Measurements from ENCODE around the gene USP28.
A peak's percentile ranks its signal among the peaks of the same experiment; 100 is the strongest.

The USP28 gene

DNA sequence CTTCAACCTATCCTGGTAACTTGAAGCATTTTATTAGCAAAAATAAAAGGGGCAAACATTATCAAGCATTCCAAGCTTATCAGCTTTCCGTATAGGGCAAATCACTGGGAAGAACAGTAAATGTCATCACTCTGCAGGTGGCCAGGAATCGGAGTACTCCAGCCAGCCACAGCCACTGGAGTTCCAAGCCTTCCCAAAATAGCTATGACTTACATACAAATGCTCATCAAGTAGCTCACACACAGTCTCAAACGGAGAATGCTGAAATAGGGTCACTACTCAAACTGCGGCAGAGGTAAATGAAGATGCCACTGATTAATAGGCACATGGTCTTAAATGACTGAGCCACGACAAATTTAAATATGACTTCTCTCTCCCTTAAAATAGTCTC, 2.1 kb downstream of the USP28 start:
- Mint-ChIP-seq H3K27ac (ENCODE audit: low read depth) (peak overlapping the region; percentile 29), H3K27me3 (no peaks in the 10 kb centered on the region), H3K36me3 (ENCODE audit: insufficient read depth) (peaks cover 21% of the 10 kb centered on the region), H3K4me3 (peak overlapping the region; percentile 99), H3K9me3 (no peaks in the 10 kb centered on the region), H3K4me1 (peaks cover 60% of the 10 kb centered on the region)
- no peak for ATAC-seq (replicated peaks; ENCODE audit: extremely low read depth, poor library complexity, severe bottlenecking)
- no peak for DNase-seq (ENCODE audit: low spot score in 2 of 2)

DNA sequence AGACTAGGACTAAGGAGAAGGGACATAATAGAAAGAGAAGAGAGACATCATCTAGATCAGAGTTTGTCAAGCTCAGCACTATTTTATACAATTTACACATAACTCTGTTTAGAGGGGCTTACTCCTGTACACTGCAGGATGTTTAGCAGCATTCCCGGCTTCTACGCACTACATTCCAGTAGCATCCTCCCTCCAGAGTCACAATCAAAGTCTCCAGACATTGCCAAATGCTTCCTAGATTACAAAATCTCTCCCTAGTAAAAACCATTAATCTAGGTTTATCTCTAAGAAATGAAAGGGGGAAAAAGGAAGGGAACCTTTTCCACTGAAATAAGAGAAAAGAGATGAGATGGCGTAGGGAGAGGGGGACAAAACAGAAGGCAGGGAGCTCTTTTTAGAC, 4.0 kb downstream of the USP28 start:
- ATAC-seq (replicated peaks; ENCODE audit: extremely low read depth, poor library complexity, severe bottlenecking), result no peak
- Mint-ChIP-seq H3K27me3 (no peaks in the 10 kb centered on the region), H3K9me3 (no peaks in the 10 kb centered on the region), H3K4me1 (peaks cover 67% of the 10 kb centered on the region), H3K36me3 (ENCODE audit: insufficient read depth) (peaks cover 19% of the 10 kb centered on the region), H3K4me3 (peak overlapping the region; percentile 99), H3K27ac (ENCODE audit: low read depth) (peak overlapping the region; percentile 21)
- DNase-seq (ENCODE audit: low spot score in 2 of 2), result no peak

DNA sequence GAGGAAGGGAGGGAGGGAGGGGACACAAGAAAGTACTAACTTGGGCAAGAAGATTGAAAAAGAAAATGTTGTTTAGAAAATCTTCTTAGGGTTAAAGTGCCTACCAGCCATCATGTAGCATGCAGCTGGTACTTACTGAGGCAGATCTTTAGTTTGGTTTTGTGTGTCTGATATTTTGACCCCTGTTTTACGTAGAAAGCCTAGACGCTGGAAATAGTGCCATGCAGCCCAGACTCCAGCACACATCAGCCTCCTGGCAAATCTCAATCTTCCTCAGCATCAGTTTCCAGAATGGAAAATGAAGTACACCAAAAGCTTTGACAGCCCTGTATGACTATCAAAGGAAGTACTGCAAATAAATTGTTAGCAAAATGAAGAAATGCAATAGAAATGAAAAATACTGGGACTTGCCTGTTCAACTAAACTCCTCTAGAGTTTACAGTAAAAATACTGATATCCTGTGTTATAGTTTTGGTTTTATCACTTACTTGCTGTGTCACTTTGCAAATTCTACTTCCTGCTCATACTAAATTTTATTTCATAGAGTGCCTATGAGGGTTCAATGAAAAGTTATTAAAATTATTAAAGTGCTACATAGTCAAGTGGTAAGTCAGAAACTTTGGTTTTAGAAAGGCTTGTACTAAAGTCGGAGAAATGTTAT, 7.4 kb downstream of the USP28 start:
- Mint-ChIP-seq H3K4me3 (peak overlapping the region; percentile 47), H3K27me3 (no peaks in the 10 kb centered on the region), H3K27ac (ENCODE audit: low read depth) (peak overlapping the region; percentile 75), H3K4me1 (peaks cover 77% of the 10 kb centered on the region), H3K36me3 (ENCODE audit: insufficient read depth) (peaks cover 6% of the 10 kb centered on the region), H3K9me3 (no peaks in the 10 kb centered on the region)
- DNase-seq (ENCODE audit: low spot score in 2 of 2) (no peak), ATAC-seq (replicated peaks; ENCODE audit: extremely low read depth, poor library complexity, severe bottlenecking) (peak; percentile 85)

DNA sequence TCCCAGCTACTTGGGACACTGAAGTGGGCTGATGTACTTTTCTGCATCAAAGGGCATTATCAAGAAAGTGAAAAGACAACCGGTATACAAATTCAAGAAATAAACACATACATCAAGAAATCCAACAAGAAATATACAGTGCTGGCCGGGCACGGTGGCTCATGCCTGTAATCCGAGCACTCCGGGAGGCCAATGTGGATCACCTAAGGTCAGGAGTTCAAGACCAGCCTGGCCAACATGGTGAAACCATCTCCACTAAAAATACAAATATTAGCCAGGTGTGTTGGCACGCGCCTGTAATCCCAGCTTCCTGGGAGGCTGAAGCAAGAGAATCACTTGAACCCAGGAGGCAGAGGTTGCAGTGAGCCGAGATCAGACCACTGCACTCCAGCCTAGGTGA, 9.5 kb downstream of the USP28 start:
- DNase-seq (ENCODE audit: low spot score in 2 of 2) (no peak), ATAC-seq (replicated peaks; ENCODE audit: extremely low read depth, poor library complexity, severe bottlenecking) (no peak)
- H3K4me1 Mint-ChIP-seq, result peaks cover 71% of the 10 kb centered on the region
- H3K4me3 Mint-ChIP-seq, result no peak overlapping the region
- H3K27me3 Mint-ChIP-seq, result no peaks in the 10 kb centered on the region
- peaks cover 2% of the 10 kb centered on the region for H3K36me3 Mint-ChIP-seq (ENCODE audit: insufficient read depth)
- H3K9me3 Mint-ChIP-seq, result no peaks in the 10 kb centered on the region
- peak overlapping the region; percentile 80 for H3K27ac Mint-ChIP-seq (ENCODE audit: low read depth)

DNA sequence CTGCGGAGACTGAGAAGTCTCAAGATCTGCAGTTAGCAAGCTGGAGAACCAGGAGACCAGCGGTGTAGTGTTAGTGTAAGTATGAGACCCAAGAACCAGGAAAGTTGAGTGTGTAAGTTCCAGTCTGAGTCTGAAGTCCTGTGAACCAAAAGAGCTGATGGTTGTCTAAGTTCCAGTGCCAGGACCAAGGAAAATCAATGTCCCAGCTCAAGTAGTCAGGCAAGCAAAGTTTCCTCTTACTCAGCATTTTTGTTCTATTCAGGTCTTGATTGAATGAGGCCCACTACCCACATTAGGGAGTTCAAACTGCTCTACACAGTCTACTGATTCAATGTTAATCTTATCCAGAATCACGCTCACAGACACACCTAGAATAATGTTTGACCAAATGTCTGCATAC, 11.0 kb downstream of the USP28 start:
- Mint-ChIP-seq H3K4me3 (no peak overlapping the region), H3K27me3 (no peaks in the 10 kb centered on the region), H3K27ac (ENCODE audit: low read depth) (peak overlapping the region; percentile 67), H3K9me3 (no peaks in the 10 kb centered on the region), H3K4me1 (peaks cover 69% of the 10 kb centered on the region), H3K36me3 (ENCODE audit: insufficient read depth) (peaks cover 2% of the 10 kb centered on the region)
- DNase-seq (ENCODE audit: low spot score in 2 of 2), result no peak
- ATAC-seq (replicated peaks; ENCODE audit: extremely low read depth, poor library complexity, severe bottlenecking), result no peak

DNA sequence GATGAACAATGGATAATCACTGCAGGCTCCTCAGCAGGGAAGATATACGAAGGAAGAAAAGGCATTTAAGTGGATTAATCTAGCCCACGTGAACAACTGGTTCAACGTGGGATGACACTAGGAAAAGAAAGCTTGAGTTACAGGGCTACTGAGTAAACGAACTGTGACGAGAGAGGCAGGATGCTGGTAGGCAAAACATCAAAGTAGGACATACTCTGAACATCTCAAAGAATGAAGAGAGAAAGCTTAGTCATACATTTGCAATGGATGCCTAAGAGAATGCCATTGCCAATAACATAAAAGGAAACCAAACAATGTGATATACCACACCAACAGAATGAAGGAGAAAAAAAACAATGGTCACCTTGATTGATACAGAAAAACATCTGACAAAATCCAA, 12.9 kb downstream of the USP28 start:
- H3K36me3 Mint-ChIP-seq (ENCODE audit: insufficient read depth), result peaks cover 2% of the 10 kb centered on the region
- no peaks in the 10 kb centered on the region for H3K9me3 Mint-ChIP-seq
- H3K27ac Mint-ChIP-seq (ENCODE audit: low read depth), result peak overlapping the region; percentile 74
- H3K27me3 Mint-ChIP-seq, result no peaks in the 10 kb centered on the region
- peak overlapping the region; percentile 42 for H3K4me3 Mint-ChIP-seq
- DNase-seq (ENCODE audit: low spot score in 2 of 2) (no peak), ATAC-seq (replicated peaks; ENCODE audit: extremely low read depth, poor library complexity, severe bottlenecking) (peak; percentile 76)
- peaks cover 69% of the 10 kb centered on the region for H3K4me1 Mint-ChIP-seq

DNA sequence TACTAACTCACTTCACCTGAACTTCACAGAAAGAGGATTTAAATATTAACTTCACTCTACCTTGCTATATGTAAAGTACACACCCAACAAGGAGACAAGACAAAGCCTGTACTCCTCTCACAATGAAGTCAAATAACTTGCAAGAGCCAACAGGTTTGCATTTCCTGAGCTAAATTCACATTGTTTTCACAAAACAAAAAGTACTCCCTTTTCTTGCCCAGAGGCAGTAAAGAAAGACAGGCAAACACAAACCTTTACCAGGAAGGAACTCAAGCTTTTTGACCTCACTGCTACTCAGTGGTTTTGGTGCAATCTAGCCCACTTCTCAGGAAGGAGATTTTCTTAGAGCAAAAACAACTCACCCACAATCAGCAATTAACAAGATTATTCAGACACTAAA, 15.7 kb downstream of the USP28 start:
- H3K27me3 Mint-ChIP-seq, result no peaks in the 10 kb centered on the region
- H3K4me3 Mint-ChIP-seq, result peak overlapping the region; percentile 67
- H3K36me3 Mint-ChIP-seq (ENCODE audit: insufficient read depth), result peaks cover 1% of the 10 kb centered on the region
- no peaks in the 10 kb centered on the region for H3K9me3 Mint-ChIP-seq
- ATAC-seq (replicated peaks; ENCODE audit: extremely low read depth, poor library complexity, severe bottlenecking) (peak; percentile 58), DNase-seq (ENCODE audit: low spot score in 2 of 2) (no peak)
- peak overlapping the region; percentile 88 for H3K27ac Mint-ChIP-seq (ENCODE audit: low read depth)
- H3K4me1 Mint-ChIP-seq, result peaks cover 56% of the 10 kb centered on the region

DNA sequence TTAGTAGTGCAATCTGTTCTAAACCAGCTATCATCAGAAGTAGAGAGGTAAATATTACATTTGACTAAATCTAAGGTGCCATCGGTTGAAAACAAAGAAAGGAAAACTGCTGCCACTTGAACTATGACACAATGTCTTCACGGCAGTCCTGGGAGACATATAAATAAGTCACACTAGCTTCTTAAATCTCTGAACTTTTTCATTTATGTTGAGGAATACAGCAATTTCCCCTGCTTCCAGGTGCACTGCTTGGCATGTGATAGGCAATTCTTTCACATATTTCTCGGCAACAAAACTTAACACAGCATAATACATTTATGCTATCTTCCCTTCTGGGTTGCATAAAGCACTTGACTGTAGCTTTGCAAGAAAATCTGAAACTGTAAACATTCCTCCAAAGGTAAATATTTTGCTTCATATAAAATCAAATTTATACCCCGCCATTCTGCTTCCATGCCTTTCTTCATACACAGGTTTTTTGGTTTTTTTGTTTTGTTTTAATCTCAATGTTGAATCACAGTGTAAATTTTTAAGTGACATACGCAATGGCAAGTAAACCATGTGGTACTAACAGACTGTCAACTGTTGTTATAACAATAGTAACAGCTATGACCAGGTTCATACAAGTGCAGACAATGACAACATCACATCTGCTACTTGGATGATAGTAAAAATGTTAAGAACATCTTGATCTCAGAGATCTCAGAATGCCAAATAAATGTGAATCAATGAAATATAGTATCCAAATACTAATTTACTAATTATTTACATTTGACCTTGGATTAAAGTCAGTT, 18.2 kb downstream of the USP28 start:
- H3K27me3 Mint-ChIP-seq, result no peaks in the 10 kb centered on the region
- DNase-seq (ENCODE audit: low spot score in 2 of 2) (no peak), ATAC-seq (replicated peaks; ENCODE audit: extremely low read depth, poor library complexity, severe bottlenecking) (no peak)
- H3K4me1 Mint-ChIP-seq, result peaks cover 41% of the 10 kb centered on the region
- H3K36me3 Mint-ChIP-seq (ENCODE audit: insufficient read depth), result peaks cover 10% of the 10 kb centered on the region
- H3K27ac Mint-ChIP-seq (ENCODE audit: low read depth), result no peak overlapping the region
- H3K9me3 Mint-ChIP-seq, result no peaks in the 10 kb centered on the region
- no peak overlapping the region for H3K4me3 Mint-ChIP-seq

DNA sequence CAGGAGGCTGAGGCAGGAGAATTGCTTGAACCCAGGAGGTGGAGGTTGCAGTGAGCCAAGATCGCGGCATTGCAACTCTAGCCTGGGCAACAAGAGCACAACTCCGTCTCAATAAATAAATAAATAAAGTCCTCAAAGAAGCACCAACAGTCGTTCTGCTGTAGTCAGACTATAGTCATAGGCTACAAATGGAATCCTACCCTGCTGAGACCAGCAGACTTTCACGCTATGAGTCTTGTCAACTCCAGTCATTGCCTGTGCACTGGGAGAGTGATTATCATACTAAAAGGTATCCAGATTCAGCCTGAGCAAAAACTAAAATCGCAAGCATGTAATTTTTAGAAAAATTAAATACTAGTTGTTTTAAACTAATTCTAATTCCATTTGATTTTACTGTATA, 19.6 kb downstream of the USP28 start:
- ATAC-seq (replicated peaks; ENCODE audit: extremely low read depth, poor library complexity, severe bottlenecking) (no peak), DNase-seq (ENCODE audit: low spot score in 2 of 2) (no peak)
- Mint-ChIP-seq H3K36me3 (ENCODE audit: insufficient read depth) (peaks cover 18% of the 10 kb centered on the region), H3K4me1 (peaks cover 39% of the 10 kb centered on the region), H3K27me3 (no peaks in the 10 kb centered on the region), H3K27ac (ENCODE audit: low read depth) (no peak overlapping the region), H3K9me3 (no peaks in the 10 kb centered on the region), H3K4me3 (no peak overlapping the region)

DNA sequence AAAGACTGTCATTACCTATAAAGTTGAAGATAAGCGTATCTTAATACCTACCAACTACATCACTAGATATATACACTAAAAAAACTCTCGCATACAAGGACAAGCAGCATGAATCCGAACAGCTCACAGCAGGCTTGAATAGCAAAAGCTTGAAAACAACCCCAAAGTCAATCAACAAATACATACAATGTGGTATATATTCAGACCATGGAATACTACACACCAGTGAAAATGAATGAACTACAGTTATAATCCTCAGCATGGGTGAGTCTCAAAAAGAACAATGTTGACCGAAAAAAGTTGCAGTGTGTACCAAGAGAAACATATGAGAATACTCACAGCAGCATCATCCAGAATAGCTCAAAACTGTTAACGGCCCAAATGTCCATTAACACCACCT, 25.2 kb downstream of the USP28 start:
- Mint-ChIP-seq H3K36me3 (ENCODE audit: insufficient read depth) (peaks cover 28% of the 10 kb centered on the region), H3K9me3 (no peaks in the 10 kb centered on the region), H3K4me1 (peaks cover 38% of the 10 kb centered on the region), H3K27ac (ENCODE audit: low read depth) (no peak overlapping the region), H3K4me3 (no peak overlapping the region), H3K27me3 (no peaks in the 10 kb centered on the region)
- ATAC-seq (replicated peaks; ENCODE audit: extremely low read depth, poor library complexity, severe bottlenecking) (no peak), DNase-seq (ENCODE audit: low spot score in 2 of 2) (no peak)

DNA sequence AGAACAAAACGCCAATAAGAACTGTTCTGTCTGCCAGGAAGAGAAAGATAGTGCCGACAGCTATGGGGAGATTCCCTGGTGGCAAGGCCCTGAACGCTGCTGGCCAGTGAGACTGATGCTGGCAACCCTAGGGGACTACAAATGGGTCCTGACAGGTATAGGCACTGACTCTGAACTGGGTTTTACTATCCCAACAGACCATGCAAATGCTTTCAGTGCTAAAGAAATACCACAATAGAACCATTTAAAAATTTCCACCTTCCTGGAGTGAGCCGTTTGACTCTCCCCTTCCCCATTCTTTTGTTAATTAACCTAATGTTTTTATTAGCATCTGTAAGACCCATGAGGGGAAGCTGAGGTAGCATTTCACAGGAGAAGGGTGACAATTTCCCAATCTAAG, 25.7 kb downstream of the USP28 start:
- no peak for ATAC-seq (replicated peaks; ENCODE audit: extremely low read depth, poor library complexity, severe bottlenecking)
- H3K27ac Mint-ChIP-seq (ENCODE audit: low read depth), result no peak overlapping the region
- H3K4me1 Mint-ChIP-seq, result peaks cover 38% of the 10 kb centered on the region
- DNase-seq (ENCODE audit: low spot score in 2 of 2), result no peak
- H3K36me3 Mint-ChIP-seq (ENCODE audit: insufficient read depth), result peaks cover 28% of the 10 kb centered on the region
- H3K27me3 Mint-ChIP-seq, result no peaks in the 10 kb centered on the region
- H3K4me3 Mint-ChIP-seq, result no peak overlapping the region
- no peaks in the 10 kb centered on the region for H3K9me3 Mint-ChIP-seq

DNA sequence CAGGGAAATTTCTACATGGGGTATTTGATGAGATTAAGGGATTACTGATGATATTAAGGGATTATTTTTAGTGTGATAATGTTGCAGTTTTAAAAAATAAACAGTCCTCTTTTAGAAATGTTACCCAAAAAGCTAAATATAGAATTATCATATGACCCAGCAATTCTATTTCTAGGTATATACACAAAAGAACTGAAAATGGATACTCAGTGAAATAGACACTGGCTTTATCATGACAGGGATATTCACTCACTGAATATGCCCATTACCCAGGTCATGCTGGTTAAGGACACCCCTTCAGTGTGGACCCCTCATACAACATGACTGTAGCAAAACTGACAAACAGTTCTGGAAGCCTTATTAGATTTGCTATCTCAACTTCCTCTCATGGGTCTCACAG, 27.8 kb downstream of the USP28 start:
- Mint-ChIP-seq H3K4me3 (no peak overlapping the region), H3K27me3 (no peaks in the 10 kb centered on the region), H3K4me1 (peaks cover 38% of the 10 kb centered on the region), H3K36me3 (ENCODE audit: insufficient read depth) (peaks cover 35% of the 10 kb centered on the region), H3K27ac (ENCODE audit: low read depth) (no peak overlapping the region), H3K9me3 (no peaks in the 10 kb centered on the region)
- DNase-seq (ENCODE audit: low spot score in 2 of 2), result no peak
- no peak for ATAC-seq (replicated peaks; ENCODE audit: extremely low read depth, poor library complexity, severe bottlenecking)

DNA sequence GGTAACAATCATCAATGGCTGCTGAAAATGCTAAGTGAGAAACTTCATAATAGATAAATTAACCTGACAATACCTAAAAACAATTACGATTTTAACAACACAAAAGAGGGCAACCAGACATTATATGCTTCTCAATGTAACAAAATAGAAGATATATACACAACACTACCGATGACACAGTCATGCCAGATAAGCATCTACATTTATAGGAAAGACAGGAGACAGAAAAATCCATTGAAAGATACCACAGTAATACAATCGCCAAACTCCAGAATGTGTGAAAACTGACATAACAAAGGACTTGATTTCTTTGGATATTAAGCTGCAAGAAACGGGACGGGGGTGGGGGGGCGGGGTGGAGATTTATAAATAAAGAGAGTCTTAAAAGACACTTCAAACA, 28.3 kb downstream of the USP28 start:
- no peak for ATAC-seq (replicated peaks; ENCODE audit: extremely low read depth, poor library complexity, severe bottlenecking)
- H3K4me3 Mint-ChIP-seq, result no peak overlapping the region
- no peaks in the 10 kb centered on the region for H3K27me3 Mint-ChIP-seq
- peak overlapping the region; percentile 18 for H3K27ac Mint-ChIP-seq (ENCODE audit: low read depth)
- peaks cover 39% of the 10 kb centered on the region for H3K4me1 Mint-ChIP-seq
- H3K36me3 Mint-ChIP-seq (ENCODE audit: insufficient read depth), result peaks cover 32% of the 10 kb centered on the region
- DNase-seq (ENCODE audit: low spot score in 2 of 2), result no peak
- no peaks in the 10 kb centered on the region for H3K9me3 Mint-ChIP-seq
